SK-N-SH treated with all-trans-retinoic acid at 6 μM for 48 hours (cell line): ENCODE measurements around the gene IVNS1ABP.

Source experiments
- BACH2 ChIP-seq: fragments of 250-450 bp; sonication (Bioruptor Pico); IDR thresholded peaks from 2 replicates; pipeline ENCODE4 v1.9.0; 2021; ENCODE audit warnings: mild to moderate bottlenecking, borderline replicate concordance
- RARB ChIP-seq: fragments of 250-450 bp; sonication (Bioruptor Pico); IDR thresholded peaks from 2 replicates; pipeline ENCODE4 v1.8.0; 2021; ENCODE audit warnings: mild to moderate bottlenecking, moderate library complexity
- TCF4 ChIP-seq: fragments of 250-450 bp; sonication (Bioruptor Pico); IDR thresholded peaks from 2 replicates; pipeline ENCODE4 v1.8.0; 2021; ENCODE audit warnings: mild to moderate bottlenecking, moderate library complexity, borderline replicate concordance
- TOX ChIP-seq: fragments of 250-450 bp; sonication (Bioruptor Pico); IDR thresholded peaks from 2 replicates; pipeline ENCODE4 v1.8.0; 2021; ENCODE audit warnings: mild to moderate bottlenecking, moderate library complexity, borderline replicate concordance
- ZC3H10 ChIP-seq: fragments of 250-450 bp; sonication (Bioruptor Pico); IDR thresholded peaks from 2 replicates; pipeline ENCODE4 v1.5.1; 2021; ENCODE audit warnings: mild to moderate bottlenecking, moderate library complexity
- ZFP3 ChIP-seq: fragments of 250-450 bp; sonication (Bioruptor Pico); IDR thresholded peaks from 2 replicates; pipeline ENCODE4 v1.5.0; 2020; ENCODE audit warnings: mild to moderate bottlenecking, moderate library complexity
- ZFP30 ChIP-seq: fragments of 450-650 bp; formaldehyde crosslinking; IDR thresholded peaks from 2 replicates; pipeline ENCODE4 v1.5.0; 2022; ENCODE audit warnings: mild to moderate bottlenecking, moderate library complexity
- ZNF70 ChIP-seq: fragments of 450-650 bp; formaldehyde crosslinking; IDR thresholded peaks from 2 replicates; pipeline ENCODE4 v1.5.0; 2020; ENCODE audit warnings: mild to moderate bottlenecking, moderate library complexity
- TF ChIP-seq, protein P1 (sequence below): fragments of 250-450 bp; sonication (Bioruptor Pico); IDR thresholded peaks from 2 replicates; pipeline ENCODE4 v1.8.0; 2020; ENCODE audit warnings: mild to moderate bottlenecking, moderate library complexity, borderline replicate concordance
- TF ChIP-seq, protein P2 (sequence below): fragments of 250-450 bp; sonication (Bioruptor Pico); IDR thresholded peaks from 2 replicates; pipeline ENCODE4 v1.5.1; 2020; ENCODE audit warnings: low read depth, mild to moderate bottlenecking, moderate library complexity

DNA sequence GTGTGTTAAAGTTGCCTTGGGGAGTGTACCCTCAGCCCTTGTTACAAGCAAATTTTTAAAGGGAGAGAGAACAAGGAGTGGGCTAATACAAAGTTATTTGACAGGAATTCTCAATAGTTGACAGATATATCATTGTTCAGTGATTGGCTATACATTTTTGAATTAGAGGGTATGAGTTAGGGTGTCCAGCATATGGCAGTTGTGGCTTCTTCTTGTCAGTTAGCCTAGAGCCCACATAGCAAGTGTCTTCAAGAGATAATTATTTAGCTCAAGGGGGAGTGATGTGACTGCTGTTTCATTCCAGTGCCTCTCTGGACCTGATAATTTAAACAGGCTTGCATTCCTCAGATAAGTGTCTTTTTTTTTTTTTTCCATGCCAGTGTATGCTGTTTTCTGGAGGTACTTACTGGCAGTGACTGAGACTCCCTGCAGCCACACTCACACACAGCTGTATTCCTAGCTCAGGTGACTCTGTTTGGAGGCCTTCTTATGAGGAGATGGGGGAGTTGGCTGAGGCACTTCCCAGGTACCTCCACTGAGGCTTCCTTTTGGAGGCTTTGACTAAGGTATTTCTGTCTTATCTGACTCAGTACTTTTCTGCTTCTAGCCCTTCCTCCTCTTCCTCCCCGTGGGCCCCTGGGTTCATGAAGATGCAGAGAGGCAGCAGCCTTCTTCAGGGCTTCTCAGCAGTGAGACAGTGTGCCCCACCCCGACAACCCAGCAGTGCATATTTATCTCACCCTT lies 32.3 kb downstream of the IVNS1ABP start:
- TF ChIP-seq, protein P1, sequence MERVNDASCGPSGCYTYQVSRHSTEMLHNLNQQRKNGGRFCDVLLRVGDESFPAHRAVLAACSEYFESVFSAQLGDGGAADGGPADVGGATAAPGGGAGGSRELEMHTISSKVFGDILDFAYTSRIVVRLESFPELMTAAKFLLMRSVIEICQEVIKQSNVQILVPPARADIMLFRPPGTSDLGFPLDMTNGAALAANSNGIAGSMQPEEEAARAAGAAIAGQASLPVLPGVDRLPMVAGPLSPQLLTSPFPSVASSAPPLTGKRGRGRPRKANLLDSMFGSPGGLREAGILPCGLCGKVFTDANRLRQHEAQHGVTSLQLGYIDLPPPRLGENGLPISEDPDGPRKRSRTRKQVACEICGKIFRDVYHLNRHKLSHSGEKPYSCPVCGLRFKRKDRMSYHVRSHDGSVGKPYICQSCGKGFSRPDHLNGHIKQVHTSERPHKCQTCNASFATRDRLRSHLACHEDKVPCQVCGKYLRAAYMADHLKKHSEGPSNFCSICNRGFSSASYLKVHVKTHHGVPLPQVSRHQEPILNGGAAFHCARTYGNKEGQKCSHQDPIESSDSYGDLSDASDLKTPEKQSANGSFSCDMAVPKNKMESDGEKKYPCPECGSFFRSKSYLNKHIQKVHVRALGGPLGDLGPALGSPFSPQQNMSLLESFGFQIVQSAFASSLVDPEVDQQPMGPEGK (CRISPR knock-in tag), result no peak
- no peak for TF ChIP-seq TCF4 (CRISPR knock-in tag)
- no peak for TF ChIP-seq RARB (CRISPR knock-in tag)
- no peak for TF ChIP-seq BACH2 (CRISPR knock-in tag)
- no peak for TF ChIP-seq ZFP3
- TF ChIP-seq ZFP30 (CRISPR knock-in tag), result no peak
- no peak for TF ChIP-seq ZNF70 (CRISPR knock-in tag)
- no peak for TF ChIP-seq TOX (CRISPR knock-in tag)
- no peak for TF ChIP-seq ZC3H10
- TF ChIP-seq, protein P2, sequence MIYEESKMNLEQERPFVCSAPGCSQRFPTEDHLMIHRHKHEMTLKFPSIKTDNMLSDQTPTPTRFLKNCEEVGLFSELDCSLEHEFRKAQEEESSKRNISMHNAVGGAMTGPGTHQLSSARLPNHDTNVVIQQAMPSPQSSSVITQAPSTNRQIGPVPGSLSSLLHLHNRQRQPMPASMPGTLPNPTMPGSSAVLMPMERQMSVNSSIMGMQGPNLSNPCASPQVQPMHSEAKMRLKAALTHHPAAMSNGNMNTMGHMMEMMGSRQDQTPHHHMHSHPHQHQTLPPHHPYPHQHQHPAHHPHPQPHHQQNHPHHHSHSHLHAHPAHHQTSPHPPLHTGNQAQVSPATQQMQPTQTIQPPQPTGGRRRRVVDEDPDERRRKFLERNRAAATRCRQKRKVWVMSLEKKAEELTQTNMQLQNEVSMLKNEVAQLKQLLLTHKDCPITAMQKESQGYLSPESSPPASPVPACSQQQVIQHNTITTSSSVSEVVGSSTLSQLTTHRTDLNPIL (CRISPR knock-in tag), result no peak
